ENCODE measurements around the gene ZNF181. TPM values are rescaled to one million over a fixed set of nuclear protein-coding genes. Genes with fewer than 3 reads are reported as not detected.

ZNF181 gene
- polyA plus RNA-seq, 1 donor (not counting 4 experiments of a cell fraction or from before 2014, with no cell fraction given): 4.0 TPM

GRCh38 chr19:34787059-34787824 is 53.2 kb downstream of the ZNF181 start:
- Histone ChIP-seq H3K4me1 (ENCODE audit: control insufficient read depth, extremely low read depth, insufficient read depth, low read length) (no peaks in the 10 kb centered on the region), H3K79me2 (ENCODE audit: control insufficient read depth, insufficient read depth, low read length) (no peaks in the 10 kb centered on the region), H3K27me3 (ENCODE audit: control insufficient read depth, extremely low read depth, insufficient read depth, low read length) (no peaks in the 10 kb centered on the region), H3K27ac (ENCODE audit: control insufficient read depth, insufficient read depth, low read length) (no peak overlapping the region), H3K9ac (ENCODE audit: control insufficient read depth, extremely low read depth, insufficient read depth, low read length) (no peak overlapping the region), H2AFZ (ENCODE audit: control insufficient read depth, low read length) (no peak overlapping the region), H4K20me1 (ENCODE audit: control insufficient read depth, extremely low read depth, insufficient read depth, low read length) (no peaks in the 10 kb centered on the region), H3K9me1 (ENCODE audit: control insufficient read depth, extremely low read depth, insufficient read depth, low read length) (no peaks in the 10 kb centered on the region), H3K4me3 (ENCODE audit: control insufficient read depth in 2 of 3, extremely low read depth in 1 of 3, insufficient read depth in 2 of 3, low read depth in 1 of 3, low read length in 3 of 3) (no peak overlapping the region), H3K9me3 (ENCODE audit: control insufficient read depth, low read depth, low read length) (no peaks in the 10 kb centered on the region), H3K4me2 (ENCODE audit: control insufficient read depth, extremely low read depth, insufficient read depth, low read depth, low read length) (no peak overlapping the region), H3K36me3 (ENCODE audit: control insufficient read depth in 2 of 2, extremely low read depth in 1 of 2, insufficient read depth in 2 of 2, low read length in 2 of 2) (no peaks in the 10 kb centered on the region)
- TF ChIP-seq EZH2 (IDR thresholded peaks at IDR 0.05; ENCODE audit: low read length): no peak
- TF ChIP-seq CTCF (optimal IDR thresholded peaks at IDR 0.05 in 1 of 3, IDR thresholded peaks at IDR 0.05 in 1 of 3, conservative IDR thresholded peaks at IDR 0.05 in 1 of 3; ENCODE audit: extremely low read depth in 1 of 3, insufficient read depth in 2 of 3, low read length in 3 of 3): no peak
- DNase-seq (ENCODE audit: low read depth, low spot score) (no peak), FAIRE-seq (no peak)
- dilution Hi-C loops (cut with MboI; ENCODE audit: extremely low pct_ligation_motif_present, low sequenced_read_pairs): no loop called here

- H3K36me3 ChIP-seq (ENCODE audit: control insufficient read depth in 2 of 2, extremely low read depth in 1 of 2, insufficient read depth in 2 of 2, low read length in 2 of 2): no peaks in the 10 kb centered on the region
- dilution Hi-C loops (cut with MboI; ENCODE audit: extremely low pct_ligation_motif_present, low sequenced_read_pairs): no loop called here
- no peak for FAIRE-seq
Observed at GRCh38 chr19:34788074-34788473, 54.0 kb downstream of the ZNF181 start.

More at GRCh38 chr19:34788074-34788473, 54.0 kb downstream of the ZNF181 start:
- Histone ChIP-seq H3K9me1 (ENCODE audit: control insufficient read depth, extremely low read depth, insufficient read depth, low read length) (no peaks in the 10 kb centered on the region), H2AFZ (ENCODE audit: control insufficient read depth, low read length) (no peak overlapping the region), H3K79me2 (ENCODE audit: control insufficient read depth, insufficient read depth, low read length) (no peaks in the 10 kb centered on the region), H3K27ac (ENCODE audit: control insufficient read depth, insufficient read depth, low read length) (no peak overlapping the region), H3K4me2 (ENCODE audit: control insufficient read depth, extremely low read depth, insufficient read depth, low read depth, low read length) (no peak overlapping the region), H3K4me1 (ENCODE audit: control insufficient read depth, extremely low read depth, insufficient read depth, low read length) (no peaks in the 10 kb centered on the region), H3K4me3 (ENCODE audit: control insufficient read depth in 2 of 3, extremely low read depth in 1 of 3, insufficient read depth in 2 of 3, low read depth in 1 of 3, low read length in 3 of 3) (no peak overlapping the region), H4K20me1 (ENCODE audit: control insufficient read depth, extremely low read depth, insufficient read depth, low read length) (no peaks in the 10 kb centered on the region), H3K27me3 (ENCODE audit: control insufficient read depth, extremely low read depth, insufficient read depth, low read length) (no peaks in the 10 kb centered on the region), H3K9ac (ENCODE audit: control insufficient read depth, extremely low read depth, insufficient read depth, low read length) (no peak overlapping the region), H3K9me3 (ENCODE audit: control insufficient read depth, low read depth, low read length) (no peaks in the 10 kb centered on the region)
- no peak for DNase-seq (ENCODE audit: low read depth, low spot score)
- no peak for TF ChIP-seq EZH2 (IDR thresholded peaks at IDR 0.05; ENCODE audit: low read length)
- no peak for TF ChIP-seq CTCF (optimal IDR thresholded peaks at IDR 0.05 in 1 of 3, IDR thresholded peaks at IDR 0.05 in 1 of 3, conservative IDR thresholded peaks at IDR 0.05 in 1 of 3; ENCODE audit: extremely low read depth in 1 of 3, insufficient read depth in 2 of 3, low read length in 3 of 3)

All from keratinocyte (primary cell).